Stimulated activated CD4-positive, alpha-beta T cell treated with anti-CD3 and anti-CD28 coated beads, Interleukin-12 subunit alpha, Interleukin-12 subunit beta, amount 100 ng/mL, for 24 hours (primary cell): ENCODE measurements around the gene GPC1.

Source experiments
- DNase-seq, 2 experiments: peaks; one replicate each; pipeline ENCODE4 v3.0.0-alpha.2; 2020; ENCODE audit warnings: low read depth in 2 of 2

GPC1 gene

DNA sequence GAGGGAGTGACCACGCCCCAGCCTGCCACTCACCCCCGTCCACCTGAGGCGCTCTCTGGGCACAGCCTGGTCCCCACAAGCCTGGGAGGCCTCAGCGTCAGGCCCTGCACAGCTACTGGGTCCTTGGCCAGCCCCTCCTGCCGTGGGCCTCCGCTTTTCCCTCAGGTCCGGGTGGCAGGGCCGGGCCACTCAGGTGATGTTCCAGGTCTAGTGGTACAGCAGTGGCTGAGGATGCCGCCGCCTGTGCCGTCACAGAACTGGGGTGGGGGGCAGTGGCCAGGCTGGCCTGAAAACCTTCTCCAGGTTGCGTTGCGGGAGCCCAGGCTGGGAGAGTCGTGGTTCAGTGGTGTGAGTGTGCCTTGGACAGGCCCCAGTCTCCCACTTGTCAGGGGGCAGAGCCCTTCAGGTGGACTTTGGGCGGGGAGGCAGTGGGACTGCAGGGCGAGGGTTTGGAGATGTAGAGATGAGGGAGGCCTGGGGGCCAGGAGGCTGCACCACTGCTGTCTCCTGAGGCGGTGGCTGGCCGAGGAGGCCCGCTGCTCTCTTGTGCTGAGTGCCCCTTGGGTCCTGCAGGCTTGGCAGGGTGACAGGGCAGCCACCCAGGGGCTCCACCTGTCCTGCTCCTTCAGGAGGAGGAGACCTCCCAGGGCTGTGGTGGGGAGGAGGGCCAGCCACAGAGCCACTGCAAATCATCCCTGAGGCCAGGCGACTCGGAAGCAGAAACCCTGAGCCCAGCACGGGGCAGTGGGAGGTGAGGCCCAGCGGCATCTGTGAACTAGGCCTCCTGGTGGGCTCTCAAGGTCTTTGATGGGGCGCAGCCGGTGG is 7.6 kb downstream of the GPC1 start:
- DNase-seq: no peak

GRCh38 chr2:240443891-240444301 is 8.4 kb downstream of the GPC1 start:
- DNase-seq: no peak

DNA sequence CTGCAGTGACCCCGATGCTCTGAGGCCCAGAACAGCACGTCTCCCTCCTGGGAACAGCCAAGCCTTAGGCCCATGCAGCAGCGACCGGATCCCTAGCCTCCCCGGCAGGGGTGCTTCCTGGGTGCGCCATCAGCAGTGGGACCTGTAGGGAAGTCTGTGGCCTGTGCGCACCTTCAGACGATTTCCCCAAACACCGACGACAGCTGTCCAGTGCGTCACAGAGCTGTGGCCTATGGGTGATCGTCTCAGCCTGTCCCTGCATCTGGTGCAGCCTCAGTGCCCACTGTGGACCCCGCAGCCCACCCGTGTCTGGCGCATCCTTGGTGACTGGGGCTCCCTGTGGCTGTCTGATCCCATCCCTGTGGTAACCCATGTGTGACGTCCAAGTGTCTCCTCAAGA is 9.0 kb downstream of the GPC1 start:
- no peak for DNase-seq

- no peak for DNase-seq
Observed at GRCh38 chr2:240445961-240446663, 10.6 kb downstream of the GPC1 start.

- no peak for DNase-seq
Observed at GRCh38 chr2:240446664-240447175, 11.3 kb downstream of the GPC1 start.

GRCh38 chr2:240447331-240447730 is 11.9 kb downstream of the GPC1 start:
- DNase-seq: no peak

DNA sequence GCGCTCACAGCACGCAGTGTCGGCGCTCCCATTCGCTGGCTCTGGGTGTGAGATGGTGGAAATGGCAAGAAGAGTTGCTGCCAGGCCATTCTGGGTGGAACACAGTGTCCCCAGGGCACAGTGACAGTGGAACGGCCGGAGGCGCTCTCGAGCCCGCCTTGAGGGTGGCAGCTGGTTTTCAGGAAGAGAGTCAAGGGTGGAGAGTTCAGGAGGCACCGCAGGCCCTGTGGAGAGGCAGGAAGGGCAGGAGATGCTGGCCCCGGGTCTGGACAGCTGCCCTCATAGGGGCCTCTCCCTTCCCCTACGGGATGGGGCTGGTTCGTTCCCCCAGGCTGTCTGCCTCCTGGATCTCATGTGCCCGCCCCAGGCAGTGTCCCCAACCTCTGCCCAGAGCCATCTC is 12.5 kb downstream of the GPC1 start:
- DNase-seq: no peak

- no peak for DNase-seq
Observed at GRCh38 chr2:240448387-240449274, 13.2 kb downstream of the GPC1 start.

DNA sequence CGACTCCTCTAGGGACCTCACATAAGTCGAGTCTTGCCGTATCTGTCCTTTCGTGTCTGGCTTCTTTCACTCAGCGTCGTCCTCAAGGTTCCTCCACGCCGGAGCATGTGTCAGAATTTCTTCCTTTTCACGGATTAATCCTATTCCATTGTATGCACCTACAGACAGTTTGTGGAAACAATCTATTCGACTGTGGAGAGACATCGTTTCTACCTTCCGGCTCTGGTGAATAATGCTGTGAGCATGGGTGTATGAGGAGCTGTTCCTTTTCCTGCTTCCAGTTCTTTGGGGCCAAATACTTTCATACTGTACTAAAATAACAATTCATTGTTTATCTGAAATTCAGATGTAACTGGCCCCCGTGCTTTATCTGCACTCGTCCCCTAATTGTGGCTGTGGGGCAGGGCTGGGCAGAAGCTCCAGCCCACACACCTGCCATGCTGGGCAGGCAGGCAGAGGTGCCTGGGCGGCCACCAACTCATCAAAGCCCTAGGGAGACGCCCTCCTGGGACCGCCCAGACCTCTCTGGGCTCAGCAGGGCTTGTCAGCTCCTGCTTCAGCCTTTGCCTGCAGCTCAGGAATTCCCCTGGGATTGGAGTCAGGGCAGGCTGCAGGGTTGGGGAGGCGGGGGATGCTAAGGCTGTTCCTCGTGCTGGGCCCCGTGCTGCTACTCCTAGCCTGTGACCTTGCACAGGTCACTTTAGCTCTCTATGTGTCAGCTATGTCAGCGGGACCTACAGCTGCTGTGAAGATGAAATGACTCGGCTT is 14.5 kb downstream of the GPC1 start:
- DNase-seq: no peak

- DNase-seq: no peak
Observed at GRCh38 chr2:240450532-240451107, 15.2 kb downstream of the GPC1 start.

- no peak for DNase-seq
Observed at GRCh38 chr2:240451108-240451611, 15.7 kb downstream of the GPC1 start.

- DNase-seq: no peak
Observed at GRCh38 chr2:240451791-240452461, 16.5 kb downstream of the GPC1 start.

- no peak for DNase-seq
Observed at GRCh38 chr2:240452462-240453256, 17.2 kb downstream of the GPC1 start.

- DNase-seq: no peak
Observed at GRCh38 chr2:240453461-240454105, 18.1 kb downstream of the GPC1 start.

GRCh38 chr2:240454106-240454901 is 18.8 kb downstream of the GPC1 start:
- no peak for DNase-seq

GRCh38 chr2:240455272-240455646 is 19.8 kb downstream of the GPC1 start:
- DNase-seq: no peak

DNA sequence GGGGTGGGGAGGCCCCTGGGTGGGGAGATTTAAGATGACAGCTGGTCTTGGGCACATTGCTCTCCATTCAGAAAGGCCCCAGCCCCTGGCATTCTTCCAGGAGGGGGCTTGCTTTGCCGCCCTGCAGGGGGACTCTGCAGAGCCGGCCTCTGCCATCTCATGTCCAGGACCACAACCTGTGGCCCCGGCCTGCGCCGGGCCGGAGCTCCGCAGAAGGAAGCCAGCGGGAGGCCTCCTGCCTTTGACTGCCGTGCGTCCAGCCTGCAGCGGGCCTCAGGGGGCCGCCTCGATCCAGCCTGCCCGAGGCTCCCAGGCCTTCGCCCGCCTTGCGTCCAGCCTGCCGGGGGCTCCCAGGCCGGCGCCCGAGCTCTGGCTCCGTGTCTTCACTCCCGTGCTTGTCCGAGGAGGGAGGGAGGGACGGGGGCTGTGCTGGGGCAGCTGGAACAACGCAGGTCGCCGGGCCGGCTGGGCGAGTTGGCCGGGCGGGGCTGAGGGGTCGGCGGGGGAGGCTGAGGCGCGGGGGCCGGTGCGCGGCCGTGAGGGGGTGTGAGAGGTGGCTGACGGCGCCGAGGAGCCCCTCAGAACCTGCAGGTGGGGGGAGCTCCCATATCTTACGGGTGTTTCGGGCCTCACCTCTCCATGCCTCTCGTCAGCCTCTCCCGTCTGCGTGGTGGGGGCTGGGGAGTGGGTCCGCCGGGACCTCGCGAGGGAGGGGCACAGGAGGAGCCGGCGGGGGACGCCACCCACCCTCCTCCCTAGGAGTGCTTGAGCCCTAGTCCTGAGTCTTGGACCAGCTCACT is 20.4 kb downstream of the GPC1 start:
- no peak for DNase-seq
